Loucy (cell line): ENCODE data around the gene GRAMD2A.

ENCODE experiments used
- EZH2phosphoT487 ChIP-seq: fragments of 200-600 bp; IDR thresholded peaks from 2 replicates; pipeline ENCODE4 v1.6.1; 2018; ENCODE audit warnings: antibody characterized with exemption, mild to moderate bottlenecking, moderate library complexity, borderline replicate concordance
- TF ChIP-seq, protein P1 (sequence below): fragments of 200-600 bp; sonication (generic); conservative IDR thresholded peaks from 2 replicates; pipeline ENCODE4 v1.5.1; 2014; ENCODE audit warnings: mild to moderate bottlenecking, antibody characterized with exemption, low read length

- TF ChIP-seq, protein P1, sequence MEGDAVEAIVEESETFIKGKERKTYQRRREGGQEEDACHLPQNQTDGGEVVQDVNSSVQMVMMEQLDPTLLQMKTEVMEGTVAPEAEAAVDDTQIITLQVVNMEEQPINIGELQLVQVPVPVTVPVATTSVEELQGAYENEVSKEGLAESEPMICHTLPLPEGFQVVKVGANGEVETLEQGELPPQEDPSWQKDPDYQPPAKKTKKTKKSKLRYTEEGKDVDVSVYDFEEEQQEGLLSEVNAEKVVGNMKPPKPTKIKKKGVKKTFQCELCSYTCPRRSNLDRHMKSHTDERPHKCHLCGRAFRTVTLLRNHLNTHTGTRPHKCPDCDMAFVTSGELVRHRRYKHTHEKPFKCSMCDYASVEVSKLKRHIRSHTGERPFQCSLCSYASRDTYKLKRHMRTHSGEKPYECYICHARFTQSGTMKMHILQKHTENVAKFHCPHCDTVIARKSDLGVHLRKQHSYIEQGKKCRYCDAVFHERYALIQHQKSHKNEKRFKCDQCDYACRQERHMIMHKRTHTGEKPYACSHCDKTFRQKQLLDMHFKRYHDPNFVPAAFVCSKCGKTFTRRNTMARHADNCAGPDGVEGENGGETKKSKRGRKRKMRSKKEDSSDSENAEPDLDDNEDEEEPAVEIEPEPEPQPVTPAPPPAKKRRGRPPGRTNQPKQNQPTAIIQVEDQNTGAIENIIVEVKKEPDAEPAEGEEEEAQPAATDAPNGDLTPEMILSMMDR, result no peak
- TF ChIP-seq EZH2phosphoT487, result no peak
These were observed 61.2 kb downstream of the GRAMD2A start for GRCh38 chr15:72136170-72137051.
